Stimulated activated naive CD4-positive, alpha-beta T cell treated with Interleukin-2 at 50 U/mL for 16 hours (primary cell): ENCODE data around the gene KNSTRN.

Source experiments
- DNase-seq: peaks from one replicate; lab custom pipeline; 2025; lab: John Stamatoyannopoulos, UW

KNSTRN gene

DNA sequence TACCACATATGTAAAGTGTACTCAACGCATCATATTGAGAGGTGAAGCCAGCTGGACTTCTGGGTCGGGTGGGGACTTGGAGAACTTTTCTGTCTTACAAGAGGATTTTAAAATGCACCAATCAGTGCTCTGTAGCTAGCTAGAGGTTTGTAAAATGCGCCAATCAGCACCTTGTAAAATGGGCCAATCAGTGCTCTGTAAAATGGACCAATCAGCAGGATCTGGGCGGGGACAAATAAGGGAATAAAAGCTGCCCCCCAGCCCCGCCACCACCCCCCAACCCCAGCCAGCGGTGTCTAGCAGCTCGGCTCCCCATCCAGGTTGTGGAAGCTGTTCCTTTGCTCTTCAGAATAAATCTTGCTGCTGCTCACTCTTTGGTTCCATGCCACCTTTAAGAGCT, 16.8 kb downstream of the KNSTRN start:
- DNase-seq: no peak

DNA sequence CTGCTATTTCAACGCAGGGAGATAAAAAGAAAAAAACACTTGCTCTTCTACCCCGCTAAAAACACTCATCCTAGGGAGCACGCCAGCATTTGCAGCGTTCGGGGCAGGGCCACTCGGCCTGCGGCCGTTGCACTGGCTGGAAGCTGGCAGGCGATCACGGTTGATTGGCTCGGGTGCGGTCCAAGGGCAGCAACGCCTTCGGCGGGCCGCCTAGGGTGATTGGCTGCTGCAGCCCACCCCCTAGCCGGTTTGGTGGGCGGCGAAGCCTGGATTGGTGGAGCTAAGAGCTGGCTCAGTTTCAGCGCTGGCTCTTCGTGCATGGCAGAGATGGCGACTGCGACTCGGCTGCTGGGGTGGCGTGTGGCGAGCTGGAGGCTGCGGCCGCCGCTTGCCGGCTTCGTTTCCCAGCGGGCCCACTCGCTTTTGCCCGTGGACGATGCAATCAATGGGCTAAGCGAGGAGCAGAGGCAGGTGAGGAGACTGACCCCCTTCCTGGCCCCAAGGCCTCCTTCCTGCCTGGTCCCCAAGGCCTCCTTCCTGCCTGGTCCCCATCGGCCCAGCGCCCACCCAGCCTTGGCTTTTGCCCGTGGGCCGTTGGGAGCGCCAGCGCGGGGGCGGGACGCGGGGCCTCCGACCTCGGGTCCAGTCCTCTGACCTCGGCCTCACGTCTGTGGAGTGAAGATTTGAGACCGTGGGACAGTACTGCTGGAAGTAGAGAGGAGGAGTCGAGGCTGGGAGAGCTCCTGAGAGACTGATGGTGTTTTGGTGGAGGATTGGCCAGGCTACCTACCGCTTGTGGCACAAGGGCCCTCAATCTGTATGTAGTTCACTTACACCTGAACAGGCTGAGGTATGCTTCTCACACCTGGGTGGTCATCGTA, 23.2 kb downstream of the KNSTRN start, which contains the start of gene IVD:
TSS of gene IVD (plus strand) at position 295 of the 881 bp plus-strand sequence. CDS start at position 328, 33 bp downstream.
- peak; percentile 91 for DNase-seq

DNA sequence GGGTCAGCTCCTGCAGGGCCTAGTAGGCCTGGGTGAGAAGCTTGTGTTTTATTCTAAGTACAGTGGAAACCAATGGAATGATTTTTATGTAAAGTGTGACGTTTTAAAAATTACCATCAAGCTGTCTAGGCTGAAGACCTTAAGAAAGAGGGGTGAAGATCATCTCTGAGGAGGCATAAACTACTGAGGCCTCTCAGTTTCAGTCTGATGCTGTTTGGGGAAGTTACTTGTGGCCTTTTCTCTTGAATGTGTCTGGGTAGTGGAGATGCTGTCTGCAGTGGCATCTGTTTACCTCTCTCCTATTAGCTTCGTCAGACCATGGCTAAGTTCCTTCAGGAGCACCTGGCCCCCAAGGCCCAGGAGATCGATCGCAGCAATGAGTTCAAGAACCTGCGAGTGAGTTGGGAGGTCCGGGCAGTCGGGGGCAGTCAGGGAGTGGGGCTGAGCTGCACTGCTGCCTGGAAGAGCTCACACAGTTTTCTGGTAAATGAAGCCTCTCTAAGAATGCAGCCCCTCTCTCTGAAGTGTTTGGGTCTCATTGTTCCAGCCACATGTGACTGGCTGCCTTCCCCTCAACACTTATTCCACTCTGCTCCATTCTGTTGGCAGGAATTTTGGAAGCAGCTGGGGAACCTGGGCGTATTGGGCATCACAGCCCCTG, 24.9 kb downstream of the KNSTRN start:
- no peak for DNase-seq

GRCh38 chr15:40409366-40409765, 26.8 kb downstream of the KNSTRN start:
- DNase-seq: no peak

GRCh38 chr15:40410476-40410875, 28.0 kb downstream of the KNSTRN start:
- DNase-seq: no peak

DNA sequence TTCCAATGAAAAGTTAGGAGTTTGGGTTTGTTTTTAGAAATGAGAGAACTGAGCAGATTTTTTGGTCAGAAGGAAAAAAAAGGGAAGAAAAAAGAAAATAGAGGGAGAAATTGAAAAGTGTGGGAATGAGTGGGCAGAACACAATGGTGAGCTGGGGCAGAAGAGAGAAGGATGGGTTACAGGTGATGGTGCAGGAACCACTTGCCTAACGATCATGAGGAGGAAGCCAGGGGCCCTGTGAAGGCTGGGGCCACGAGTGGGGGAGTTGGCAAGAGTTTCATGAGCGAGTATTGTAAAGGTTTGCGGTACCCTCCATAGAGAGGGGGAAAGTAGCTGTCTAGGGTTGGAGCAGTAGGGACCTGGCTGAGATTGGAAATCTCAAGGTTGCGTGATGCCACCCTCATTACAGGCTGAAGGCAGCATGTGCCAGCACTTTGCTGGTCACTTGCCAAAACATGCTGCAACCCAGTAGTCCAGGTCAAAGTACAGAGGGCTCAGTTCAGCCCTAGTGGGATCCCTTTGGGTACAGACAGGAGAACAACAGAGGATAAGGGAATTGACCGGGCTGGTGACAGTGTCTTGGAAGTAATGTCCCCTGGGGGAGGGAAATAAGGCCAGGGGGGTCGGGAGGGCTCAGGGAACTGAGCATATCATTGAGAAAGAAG, 29.7 kb downstream of the KNSTRN start:
- no peak for DNase-seq

DNA sequence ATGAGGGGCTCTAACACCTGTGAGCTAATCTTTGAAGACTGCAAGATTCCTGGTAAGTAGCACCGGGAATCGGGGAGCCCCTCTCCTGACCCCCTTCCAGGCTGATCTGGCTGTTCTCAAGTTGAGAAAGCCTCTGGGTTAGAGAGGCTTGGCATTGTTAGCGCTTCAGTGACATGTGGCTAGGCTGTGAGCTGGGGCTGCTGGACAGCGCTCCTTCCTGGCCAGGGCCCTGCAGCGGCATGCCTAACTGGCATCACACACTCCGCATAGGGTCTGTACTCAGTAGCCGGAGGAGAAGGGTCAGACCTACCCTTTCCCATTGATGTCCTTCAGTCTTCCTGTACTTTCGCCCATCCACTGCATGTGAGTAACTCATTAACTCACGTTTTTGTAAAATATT, 30.5 kb downstream of the KNSTRN start:
- no peak for DNase-seq

GRCh38 chr15:40414816-40415215, 32.3 kb downstream of the KNSTRN start:
- DNase-seq: no peak

- no peak for DNase-seq
These were observed 32.7 kb downstream of the KNSTRN start for GRCh38 chr15:40415226-40415625.

GRCh38 chr15:40416056-40416455, 33.5 kb downstream of the KNSTRN start:
- no peak for DNase-seq

DNA sequence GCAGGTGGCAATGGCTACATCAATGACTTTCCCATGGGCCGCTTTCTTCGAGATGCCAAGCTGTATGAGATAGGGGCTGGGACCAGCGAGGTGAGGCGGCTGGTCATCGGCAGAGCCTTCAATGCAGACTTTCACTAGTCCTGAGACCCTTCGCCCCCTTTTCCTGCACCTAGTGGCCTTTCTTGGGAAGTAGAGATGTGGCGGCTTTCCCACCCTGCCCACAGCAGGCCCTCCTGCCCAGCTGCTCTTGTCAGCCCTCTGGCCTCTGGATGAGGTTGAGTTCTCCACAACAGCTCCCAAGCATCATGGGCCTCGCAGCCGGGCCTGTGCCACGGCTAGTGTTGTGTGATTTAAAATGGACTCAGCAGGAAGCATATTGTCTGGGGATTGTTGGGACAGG, 35.6 kb downstream of the KNSTRN start:
- DNase-seq: no peak

DNA sequence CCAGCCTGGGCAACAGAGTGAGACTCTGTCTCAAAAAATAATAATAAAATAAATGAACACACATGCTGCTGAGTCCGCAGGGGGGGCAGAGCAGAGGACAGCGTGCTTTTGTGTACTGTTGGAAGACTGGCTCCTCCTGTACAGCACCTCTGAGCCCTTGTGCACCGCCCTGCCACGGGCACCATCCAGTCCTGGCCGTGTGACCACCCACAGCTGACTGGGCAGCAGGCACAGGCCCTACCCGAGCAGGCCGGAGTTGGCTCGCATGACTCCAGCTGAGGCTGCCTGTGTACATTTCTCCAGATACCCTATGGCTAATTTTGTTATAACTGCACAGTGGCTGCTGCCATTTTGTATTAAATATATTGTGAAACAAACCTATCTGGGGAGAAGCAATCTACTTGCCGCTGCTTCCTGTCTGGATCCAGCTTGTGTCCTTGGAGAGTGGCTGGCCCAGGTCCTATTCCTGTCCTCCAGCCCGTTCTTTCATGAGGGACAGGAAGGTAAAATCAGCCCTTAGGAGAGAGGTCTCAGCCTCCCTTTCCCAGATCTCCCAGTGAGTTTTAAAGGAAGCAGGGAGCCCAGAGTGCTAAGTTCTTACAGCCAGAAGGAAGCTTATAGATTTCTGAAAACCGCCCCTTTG, 37.7 kb downstream of the KNSTRN start:
- DNase-seq: no peak

GRCh38 chr15:40420793-40421192, 38.3 kb downstream of the KNSTRN start:
- DNase-seq: no peak

DNA sequence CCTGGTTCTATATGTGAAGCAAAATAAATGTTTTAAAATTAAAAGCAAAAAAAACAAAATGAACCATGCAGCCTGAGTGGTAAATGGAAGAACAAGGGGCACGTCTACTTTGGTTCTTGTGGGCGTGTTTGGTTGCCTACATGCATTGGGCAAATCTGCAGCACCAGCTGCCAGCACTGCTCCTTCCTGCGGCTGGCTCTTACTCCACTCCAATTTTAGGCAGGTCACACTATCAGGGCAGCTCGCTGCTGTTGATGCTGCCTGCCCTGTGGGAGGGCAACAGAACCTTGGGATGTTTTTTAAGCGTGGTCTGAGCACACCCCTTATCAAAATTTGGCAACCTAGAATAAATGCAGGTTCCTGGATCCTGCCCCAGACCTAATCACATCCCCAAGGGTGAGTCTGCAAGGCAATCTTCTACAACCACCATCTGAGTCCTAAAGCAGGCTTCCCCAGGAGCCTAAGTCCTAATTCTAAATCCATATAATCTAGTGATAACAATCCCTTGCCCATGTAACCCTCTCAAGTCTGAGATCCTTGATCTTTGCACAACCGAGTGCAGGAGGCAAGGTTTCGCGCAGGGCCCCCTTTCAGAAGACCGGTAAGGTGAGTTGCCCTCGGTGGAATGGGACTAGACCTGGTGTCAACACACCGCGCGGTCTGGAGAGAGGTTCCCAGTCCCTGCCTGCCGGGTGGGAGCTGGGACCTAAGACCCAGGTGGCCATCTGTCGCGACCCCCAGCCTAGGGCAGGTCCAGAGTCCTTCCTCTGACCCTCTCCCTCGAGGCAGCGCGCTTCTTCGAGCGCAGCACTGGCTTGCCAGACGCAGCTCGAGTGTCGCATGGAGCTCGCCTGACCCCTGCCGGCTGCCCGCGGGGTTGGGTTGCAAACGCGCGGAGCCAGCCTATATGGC, 39.0 kb downstream of the KNSTRN start:
- DNase-seq: peak; percentile 72

DNA sequence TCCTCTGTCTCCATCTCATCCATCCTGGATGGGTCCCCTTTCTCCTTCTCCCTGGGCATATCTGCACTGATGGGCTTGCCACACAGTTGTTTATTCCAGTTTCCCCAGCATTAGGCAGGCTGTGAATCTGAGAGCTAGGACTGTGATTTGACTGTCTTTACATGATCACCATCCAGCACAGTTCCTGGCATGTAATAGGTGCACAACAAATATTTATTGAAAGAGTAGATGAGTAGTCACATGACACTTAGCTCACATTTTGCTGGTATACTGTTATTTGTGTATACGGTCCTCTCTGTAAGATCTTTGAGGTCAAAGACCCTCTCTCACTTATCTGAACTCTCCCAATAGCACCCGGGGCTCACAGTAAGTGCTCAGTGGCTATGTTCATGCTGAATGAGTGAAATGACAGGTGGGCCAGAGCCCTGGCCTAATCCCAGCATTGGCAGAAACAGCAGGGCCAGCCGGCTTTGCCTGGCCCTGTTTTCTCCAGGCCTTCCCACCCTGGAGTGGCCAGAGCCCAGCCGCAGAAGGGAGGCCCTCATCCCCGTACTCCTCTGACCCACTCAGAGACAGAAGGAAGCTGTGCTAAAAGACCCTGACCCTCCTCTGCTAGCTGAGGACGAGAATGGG, 42.1 kb downstream of the KNSTRN start:
- DNase-seq: no peak

GRCh38 chr15:40425681-40426080, 43.2 kb downstream of the KNSTRN start:
- no peak for DNase-seq

DNA sequence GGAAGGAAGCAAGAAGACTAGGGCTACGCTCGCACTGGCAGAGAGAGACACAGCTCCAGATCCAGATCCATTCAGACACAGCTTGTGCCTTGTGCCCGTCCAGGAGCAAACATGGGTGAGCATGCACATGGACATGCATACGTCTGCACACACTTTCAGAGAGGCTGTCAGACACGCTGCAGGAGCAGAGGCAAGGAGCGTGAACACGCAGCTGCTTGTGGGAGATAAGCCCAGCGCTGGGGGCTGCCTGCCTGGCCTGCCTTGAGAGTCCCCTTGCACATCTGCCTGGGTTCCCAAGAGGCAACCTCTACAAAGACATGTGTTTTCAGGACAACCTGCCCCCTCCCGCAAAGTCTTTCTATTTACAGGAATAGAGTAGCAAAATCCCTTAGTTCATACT, 44.7 kb downstream of the KNSTRN start:
- DNase-seq: no peak

GRCh38 chr15:40428185-40428584, 45.7 kb downstream of the KNSTRN start:
- DNase-seq: no peak

DNA sequence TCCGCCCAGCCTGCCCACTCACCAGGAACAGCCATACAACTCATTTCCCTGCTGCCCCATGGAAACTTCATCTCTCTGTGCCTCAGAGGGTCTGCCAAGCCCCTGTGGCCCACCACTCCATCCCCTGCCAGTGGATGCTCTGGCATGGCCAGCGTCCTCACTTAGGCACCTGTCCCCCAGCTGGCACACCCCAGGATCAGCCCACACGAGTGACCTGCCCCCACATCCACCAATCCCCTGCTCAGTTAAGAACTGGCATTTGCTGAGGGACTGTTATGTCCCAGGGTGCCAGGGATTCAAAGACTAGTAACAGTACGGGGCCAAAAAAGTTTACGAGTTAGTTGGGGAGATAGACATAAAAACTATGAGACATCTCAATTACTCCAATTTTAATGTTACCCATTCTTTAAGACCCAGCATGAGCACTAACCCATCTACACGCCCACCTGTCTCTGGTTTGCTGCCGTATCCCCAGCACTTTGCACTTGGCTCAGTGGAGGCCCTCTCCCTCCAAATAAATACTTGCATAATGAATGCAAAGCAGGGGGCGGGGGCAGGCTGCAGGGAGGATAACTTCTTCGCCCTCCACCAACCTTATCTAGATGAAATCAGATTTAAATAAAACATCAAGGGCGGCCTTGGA, 46.7 kb downstream of the KNSTRN start:
- no peak for DNase-seq

- no peak for DNase-seq
These were observed 47.8 kb downstream of the KNSTRN start for GRCh38 chr15:40430271-40430805.
